MM.1S (cell line): Measurements from ENCODE around the gene GLYAT.

Experiments used
- DNase-seq: peaks from one replicate; pipeline ENCODE4 v3.0.0-alpha.2; 2015
- H2AFZ ChIP-seq: fragments of 300-600 bp; sonication (generic); 2 replicates; pipeline ENCODE4 v1.6.0; 2016; ENCODE audit warnings: antibody characterized with exemption, low read length
- H3F3A ChIP-seq: fragments of 300-600 bp; sonication (generic); 2 replicates; pipeline ENCODE4 v1.6.1; 2016; ENCODE audit warnings: mild to moderate bottlenecking, antibody characterized with exemption, low read length, moderate library complexity, mixed read lengths; ENCODE audit not compliant: insufficient read depth
- H3K27ac ChIP-seq: fragments of 300-600 bp; sonication (generic); 2 replicates; pipeline ENCODE4 v1.5.1; 2016; ENCODE audit warnings: mild to moderate bottlenecking, low read length
- H3K27me3 ChIP-seq: fragments of 300-600 bp; sonication (generic); replicated peaks from 2 replicates; pipeline ENCODE4 v1.6.0; 2016; ENCODE audit warnings: low read length; ENCODE audit not compliant: insufficient read depth
- H3K36me3 ChIP-seq: fragments of 300-600 bp; sonication (generic); replicated peaks from 2 replicates; pipeline ENCODE4 v1.6.1; 2016; ENCODE audit warnings: mild to moderate bottlenecking, low read length, mixed read lengths; ENCODE audit not compliant: insufficient read depth
- H3K4me1 ChIP-seq: fragments of 300-600 bp; sonication (generic); 2 replicates; pipeline ENCODE4 v1.6.1; 2016; ENCODE audit warnings: low read length, mixed read lengths
- H3K4me2 ChIP-seq: fragments of 300-600 bp; sonication (generic); 2 replicates; pipeline ENCODE4 v1.6.0; 2016; ENCODE audit warnings: low read depth, low read length
- H3K4me3 ChIP-seq: fragments of 300-600 bp; sonication (generic); 2 replicates; pipeline ENCODE4 v1.5.1; 2016; ENCODE audit warnings: low read length, mixed read lengths
- H3K79me2 ChIP-seq: fragments of 300-600 bp; sonication (generic); 2 replicates; pipeline ENCODE4 v1.6.1; 2016; ENCODE audit warnings: mixed run types, low read length, mixed read lengths
- H3K9ac ChIP-seq: fragments of 300-600 bp; sonication (generic); 2 replicates; pipeline ENCODE4 v1.6.1; 2016; ENCODE audit warnings: low read length, mixed read lengths
- H3K9me2 ChIP-seq: fragments of 300-600 bp; sonication (generic); replicated peaks from 2 replicates; pipeline ENCODE4 v1.6.1; 2016; ENCODE audit warnings: mild to moderate bottlenecking, low read length, mixed read lengths; ENCODE audit not compliant: insufficient read depth
- H3K9me3 ChIP-seq: fragments of 300-600 bp; sonication (generic); replicated peaks from 2 replicates; pipeline ENCODE4 v1.6.1; 2016; ENCODE audit warnings: mild to moderate bottlenecking, low read length, mixed read lengths; ENCODE audit not compliant: insufficient read depth
- H4K20me1 ChIP-seq: fragments of 300-600 bp; sonication (generic); 2 replicates; pipeline ENCODE4 v1.6.1; 2016; ENCODE audit warnings: mild to moderate bottlenecking, low read length, moderate library complexity, mixed read lengths; ENCODE audit not compliant: insufficient read depth
- CTCF ChIP-seq: fragments of 300-600 bp; sonication (generic); IDR thresholded peaks from 2 replicates; pipeline ENCODE4 v1.5.1; 2016; ENCODE audit warnings: antibody characterized with exemption, low read length, mixed read lengths
- EZH2 ChIP-seq: fragments of 300-600 bp; sonication (generic); optimal IDR thresholded peaks from 2 replicates; pipeline ENCODE3; 2017; ENCODE audit warnings: low read depth, mild to moderate bottlenecking, antibody characterized with exemption, low read length, mixed read lengths
- EZH2phosphoT487 ChIP-seq: fragments of 300-600 bp; sonication (generic); IDR thresholded peaks from 2 replicates; pipeline ENCODE4 v1.6.1; 2018; ENCODE audit warnings: antibody characterized with exemption, low read length

The GLYAT gene

GRCh38 chr11:58745705-58746364, 14.1 kb upstream of the GLYAT start:
- Histone ChIP-seq H3K4me3 (no peak overlapping the region), H3K9me3 (no peaks in the 10 kb centered on the region), H3K4me1 (peaks cover 24% of the 10 kb centered on the region), H2AFZ (no peak overlapping the region), H3F3A (peaks cover 10% of the 10 kb centered on the region), H3K4me2 (no peak overlapping the region), H3K36me3 (no peaks in the 10 kb centered on the region), H3K27ac (no peak overlapping the region), H4K20me1 (no peaks in the 10 kb centered on the region), H3K9me2 (no peaks in the 10 kb centered on the region), H3K27me3 (no peaks in the 10 kb centered on the region), H3K9ac (no peak overlapping the region), H3K79me2 (no peaks in the 10 kb centered on the region)
- TF ChIP-seq EZH2phosphoT487 (no peak), CTCF (no peak), EZH2 (no peak)
- no peak for DNase-seq

- Histone ChIP-seq H3K9ac (no peak overlapping the region), H3K9me2 (no peaks in the 10 kb centered on the region), H4K20me1 (no peaks in the 10 kb centered on the region), H3K27me3 (no peaks in the 10 kb centered on the region), H3K9me3 (no peaks in the 10 kb centered on the region), H3F3A (peaks cover 10% of the 10 kb centered on the region), H3K4me3 (no peak overlapping the region), H3K36me3 (no peaks in the 10 kb centered on the region), H2AFZ (no peak overlapping the region), H3K79me2 (no peaks in the 10 kb centered on the region), H3K4me2 (no peak overlapping the region), H3K27ac (no peak overlapping the region), H3K4me1 (peaks cover 30% of the 10 kb centered on the region)
- TF ChIP-seq EZH2phosphoT487, result no peak
- no peak for TF ChIP-seq CTCF
- no peak for TF ChIP-seq EZH2
- DNase-seq, result no peak
Observed at GRCh38 chr11:58744988-58745704, 13.4 kb upstream of the GLYAT start.

GRCh38 chr11:58742981-58743880, 11.5 kb upstream of the GLYAT start:
- TF ChIP-seq EZH2phosphoT487 (no peak), EZH2 (no peak), CTCF (peak; percentile 46)
- Histone ChIP-seq H3K4me3 (no peak overlapping the region), H3K9me3 (no peaks in the 10 kb centered on the region), H3K4me1 (peaks cover 37% of the 10 kb centered on the region), H3K27me3 (no peaks in the 10 kb centered on the region), H3K36me3 (no peaks in the 10 kb centered on the region), H3K79me2 (no peaks in the 10 kb centered on the region), H3K9ac (no peak overlapping the region), H3F3A (peaks cover 10% of the 10 kb centered on the region), H2AFZ (no peak overlapping the region), H3K9me2 (no peaks in the 10 kb centered on the region), H4K20me1 (no peaks in the 10 kb centered on the region), H3K27ac (no peak overlapping the region), H3K4me2 (no peak overlapping the region)
- no peak for DNase-seq
